ENCODE results near the gene CNGA4. TPM values are rescaled to one million over a fixed set of nuclear protein-coding genes. Genes with fewer than 3 reads are reported as not detected.

CNGA4 gene
- polyA plus RNA-seq, 3 donors: 0.69 TPM; not detected in 2

DNA sequence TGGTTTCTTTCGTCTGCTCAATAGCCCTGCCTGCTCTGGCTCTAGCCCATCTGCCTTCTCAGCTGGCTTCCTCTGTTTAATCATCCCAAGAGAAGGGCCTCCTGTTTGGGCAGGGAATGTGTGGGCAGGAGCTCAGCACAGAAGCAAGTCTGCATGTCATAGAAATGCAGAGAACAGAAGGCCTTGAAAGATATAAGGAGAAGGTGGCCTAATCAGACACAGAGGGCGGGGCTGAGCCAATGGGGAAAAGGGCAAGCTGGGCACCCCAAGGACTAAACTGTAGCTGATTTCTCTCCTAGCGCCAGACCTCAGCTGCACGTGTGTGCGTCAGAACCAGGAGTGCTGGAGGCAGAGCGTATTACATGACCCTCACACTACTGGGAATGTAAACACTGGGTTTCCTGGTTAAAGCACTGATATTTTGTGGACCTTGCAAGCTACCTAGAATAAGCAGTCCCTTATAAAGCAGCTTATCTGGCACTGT lies 13.1 kb downstream of the CNGA4 start:
- no peak overlapping the region for H3K4me3 ChIP-seq (replicated peaks in 1 of 3; ENCODE audit: low read depth in 2 of 3, low read length in 3 of 3)
- H3K27me3 Mint-ChIP-seq (ENCODE audit: low read depth in 3 of 3): peaks cover 1 to 2% (median 1%) of the 10 kb centered on the region in 3 donors
- H3K9ac ChIP-seq (ENCODE audit: insufficient read depth, low read length, poor library complexity, severe bottlenecking): no peak overlapping the region
- no peaks in the 10 kb centered on the region for H3K36me3 ChIP-seq (replicated peaks in 1 of 2; ENCODE audit: control insufficient read depth in 1 of 2, insufficient read depth in 2 of 2, low read length in 2 of 2)
- no peaks in the 10 kb centered on the region for H3K9me3 Mint-ChIP-seq
- H2AFZ ChIP-seq (ENCODE audit: insufficient read depth, low read depth, low read length, poor library complexity, severe bottlenecking): no peak overlapping the region
- no peaks in the 10 kb centered on the region for H3K9me3 ChIP-seq (replicated peaks in 1 of 2; ENCODE audit: control insufficient read depth in 1 of 2, insufficient read depth in 1 of 2, low read length in 2 of 2)
- peaks cover 0 to 6% of the 10 kb centered on the region in 2 donors for H3K4me1 ChIP-seq (ENCODE audit: control insufficient read depth in 1 of 2, insufficient read depth in 2 of 2, low read length in 2 of 2)
- no peak overlapping the region for H3K4me2 ChIP-seq (replicated peaks; ENCODE audit: extremely low read depth, low read length, poor library complexity, severe bottlenecking)
- no peaks in the 10 kb centered on the region for H3K36me3 Mint-ChIP-seq
- no peak overlapping the region for H3K27ac ChIP-seq (ENCODE audit: low read depth in 1 of 2, low read length in 2 of 2)
- H3K4me3 Mint-ChIP-seq: no peak overlapping the region
- no peak overlapping the region for H3K27ac Mint-ChIP-seq
- DNase-seq: no peak
- intact Hi-C loops (cut with micrococcal nuclease): no loop called here
- H3K79me2 ChIP-seq (ENCODE audit: insufficient read depth, low read length): no peaks in the 10 kb centered on the region
- TF ChIP-seq, protein P1, sequence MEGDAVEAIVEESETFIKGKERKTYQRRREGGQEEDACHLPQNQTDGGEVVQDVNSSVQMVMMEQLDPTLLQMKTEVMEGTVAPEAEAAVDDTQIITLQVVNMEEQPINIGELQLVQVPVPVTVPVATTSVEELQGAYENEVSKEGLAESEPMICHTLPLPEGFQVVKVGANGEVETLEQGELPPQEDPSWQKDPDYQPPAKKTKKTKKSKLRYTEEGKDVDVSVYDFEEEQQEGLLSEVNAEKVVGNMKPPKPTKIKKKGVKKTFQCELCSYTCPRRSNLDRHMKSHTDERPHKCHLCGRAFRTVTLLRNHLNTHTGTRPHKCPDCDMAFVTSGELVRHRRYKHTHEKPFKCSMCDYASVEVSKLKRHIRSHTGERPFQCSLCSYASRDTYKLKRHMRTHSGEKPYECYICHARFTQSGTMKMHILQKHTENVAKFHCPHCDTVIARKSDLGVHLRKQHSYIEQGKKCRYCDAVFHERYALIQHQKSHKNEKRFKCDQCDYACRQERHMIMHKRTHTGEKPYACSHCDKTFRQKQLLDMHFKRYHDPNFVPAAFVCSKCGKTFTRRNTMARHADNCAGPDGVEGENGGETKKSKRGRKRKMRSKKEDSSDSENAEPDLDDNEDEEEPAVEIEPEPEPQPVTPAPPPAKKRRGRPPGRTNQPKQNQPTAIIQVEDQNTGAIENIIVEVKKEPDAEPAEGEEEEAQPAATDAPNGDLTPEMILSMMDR (IDR thresholded peaks at IDR 0.05): no peak
- H4K20me1 ChIP-seq (ENCODE audit: insufficient read depth, low read length): no peaks in the 10 kb centered on the region
- H3K27me3 ChIP-seq (ENCODE audit: control insufficient read depth in 2 of 2, insufficient read depth in 2 of 2, low read length in 2 of 2): peaks cover 17 to 28% of the 10 kb centered on the region in 2 donors
- peaks cover 8% of the 10 kb centered on the region for H3K4me1 Mint-ChIP-seq
- WGBS (ENCODE audit: insufficient coverage): 100% methylated on average over 5 of the region's 6 CpGs

DNA sequence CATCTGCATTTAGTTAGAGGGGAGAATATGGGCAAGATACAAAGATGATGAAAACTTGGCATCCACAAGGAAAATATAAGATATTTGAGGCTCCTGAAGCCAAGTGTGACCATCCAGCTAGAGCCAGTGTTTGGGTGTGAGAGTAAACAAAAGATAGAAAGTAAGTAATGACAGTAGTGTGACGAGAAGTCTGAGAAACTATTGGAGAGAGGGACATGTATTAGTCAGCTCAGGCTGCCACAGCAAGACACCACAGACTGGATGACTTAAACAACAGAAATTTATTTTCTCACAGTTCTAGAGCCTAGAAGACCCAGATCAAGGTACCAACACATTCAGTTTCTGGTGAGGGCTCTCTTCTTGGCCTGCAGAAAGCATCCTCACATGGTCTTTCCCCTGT lies 14.3 kb downstream of the CNGA4 start:
- Histone ChIP-seq H3K9ac (ENCODE audit: insufficient read depth, low read length, poor library complexity, severe bottlenecking) (no peak overlapping the region), H3K4me2 (replicated peaks; ENCODE audit: extremely low read depth, low read length, poor library complexity, severe bottlenecking) (no peak overlapping the region), H4K20me1 (ENCODE audit: insufficient read depth, low read length) (no peaks in the 10 kb centered on the region), H3K27me3 (ENCODE audit: control insufficient read depth in 2 of 2, insufficient read depth in 2 of 2, low read length in 2 of 2) (peaks cover 29 to 39% of the 10 kb centered on the region in 2 donors), H3K4me1 (ENCODE audit: control insufficient read depth in 1 of 2, insufficient read depth in 2 of 2, low read length in 2 of 2) (peaks cover 0 to 3% of the 10 kb centered on the region in 2 donors), H3K4me3 (replicated peaks in 1 of 3; ENCODE audit: low read depth in 2 of 3, low read length in 3 of 3) (no peak overlapping the region), H3K9me3 (replicated peaks in 1 of 2; ENCODE audit: control insufficient read depth in 1 of 2, insufficient read depth in 1 of 2, low read length in 2 of 2) (peaks cover 0 to 10% of the 10 kb centered on the region in 2 donors), H3K79me2 (ENCODE audit: insufficient read depth, low read length) (no peaks in the 10 kb centered on the region), H2AFZ (ENCODE audit: insufficient read depth, low read depth, low read length, poor library complexity, severe bottlenecking) (no peak overlapping the region), H3K36me3 (replicated peaks in 1 of 2; ENCODE audit: control insufficient read depth in 1 of 2, insufficient read depth in 2 of 2, low read length in 2 of 2) (no peaks in the 10 kb centered on the region), H3K27ac (ENCODE audit: low read depth in 1 of 2, low read length in 2 of 2) (no peak overlapping the region)
- H3K27ac Mint-ChIP-seq: no peak overlapping the region
- peaks cover 0 to 3% (median 0%) of the 10 kb centered on the region in 7 donors for H3K9me3 Mint-ChIP-seq
- H3K4me1 Mint-ChIP-seq: peaks cover 7% of the 10 kb centered on the region
- intact Hi-C loops (cut with micrococcal nuclease): no loop called here
- DNase-seq: no peak
- WGBS (ENCODE audit: insufficient coverage): no CpG with 5 or more reads among the region's 1 CpG
- peaks cover 1 to 4% (median 2%) of the 10 kb centered on the region in 3 donors for H3K27me3 Mint-ChIP-seq (ENCODE audit: low read depth in 3 of 3)
- no peaks in the 10 kb centered on the region for H3K36me3 Mint-ChIP-seq
- TF ChIP-seq, protein P1 (IDR thresholded peaks at IDR 0.05): no peak
- no peak overlapping the region for H3K4me3 Mint-ChIP-seq
